ENCODE measurements around the gene CTNND2. TPM values are rescaled to one million over a fixed set of nuclear protein-coding genes. Genes with fewer than 3 reads are reported as not detected.

The CTNND2 gene
- total RNA-seq, 1 experiment from 2014 or later: not detected

DNA sequence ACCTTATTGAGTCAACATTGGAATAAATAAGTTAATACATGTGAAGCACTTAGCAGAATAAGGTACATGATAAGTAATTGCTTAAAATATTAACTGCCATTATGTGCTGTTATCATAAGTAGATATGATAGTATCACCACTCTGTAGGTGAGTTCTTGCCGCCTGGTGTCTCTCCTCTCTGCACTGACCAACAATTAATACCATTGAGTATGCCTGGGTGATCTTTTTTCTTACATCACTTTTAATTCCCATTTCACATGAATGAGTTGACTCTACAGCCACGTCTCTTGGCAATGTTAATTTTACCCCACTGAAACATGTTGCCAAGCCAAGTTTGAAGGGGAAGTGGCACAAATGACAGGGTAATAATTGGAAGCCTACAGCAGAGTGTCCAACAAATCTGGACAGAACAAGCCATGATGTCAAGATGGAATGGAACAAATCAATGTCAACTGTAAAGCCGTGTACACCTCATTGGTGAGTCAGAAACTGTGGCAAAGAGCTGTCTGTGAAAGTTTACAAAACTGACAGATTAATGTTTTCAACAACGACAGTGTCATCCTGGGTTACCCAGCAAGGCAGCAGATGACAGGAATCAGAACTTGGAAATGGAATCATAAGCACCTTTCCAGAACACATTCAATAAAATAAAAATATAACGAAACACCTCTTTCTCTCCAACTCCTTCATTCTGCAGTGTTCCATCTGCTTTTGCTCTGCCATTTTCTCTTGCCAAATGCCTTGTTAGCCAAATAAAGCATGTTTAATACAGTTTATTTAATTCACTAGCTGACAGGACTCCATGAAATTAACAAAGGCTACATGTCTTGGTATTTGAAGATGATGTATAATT lies 330.9 kb downstream of the CTNND2 start:
- DNase-seq (ENCODE audit: low read depth in 1 of 2, low spot score in 2 of 2): no peak
- H3K27ac ChIP-seq: no peak overlapping the region
- H3K27me3 ChIP-seq (replicated peaks): no peaks in the 10 kb centered on the region
- no peak overlapping the region for H3K4me3 ChIP-seq
- no peaks in the 10 kb centered on the region for H3K9me3 ChIP-seq (replicated peaks)
- H3K36me3 ChIP-seq: no peaks in the 10 kb centered on the region
- H3K4me1 ChIP-seq (replicated peaks): no peaks in the 10 kb centered on the region

DNA sequence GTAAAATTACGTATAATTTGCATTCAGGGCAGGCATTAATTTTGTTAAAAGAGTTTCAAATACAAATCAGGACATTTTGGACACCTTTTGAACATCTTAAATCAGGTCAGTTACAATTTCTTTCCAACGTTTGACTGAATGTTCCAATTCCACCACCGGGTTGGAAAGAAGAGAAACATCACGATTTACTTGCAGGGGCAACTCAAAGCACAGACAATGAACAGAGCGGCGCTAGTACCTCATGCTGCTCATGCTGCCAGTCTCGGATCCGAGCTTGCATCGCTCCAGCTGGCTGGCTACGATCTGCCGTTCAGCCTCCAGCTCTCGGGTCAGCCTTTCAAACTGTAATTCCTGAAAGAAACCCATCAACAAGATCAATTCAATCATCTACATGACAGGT lies 339.5 kb downstream of the CTNND2 start:
- H3K9me3 ChIP-seq (replicated peaks): no peaks in the 10 kb centered on the region
- DNase-seq (ENCODE audit: low read depth in 1 of 2, low spot score in 2 of 2): no peak
- no peaks in the 10 kb centered on the region for H3K4me1 ChIP-seq (replicated peaks)
- no peak overlapping the region for H3K4me3 ChIP-seq
- no peaks in the 10 kb centered on the region for H3K36me3 ChIP-seq
- H3K27me3 ChIP-seq (replicated peaks): no peaks in the 10 kb centered on the region
- no peak overlapping the region for H3K27ac ChIP-seq

- no peak overlapping the region for H3K4me3 ChIP-seq
- H3K27me3 ChIP-seq (replicated peaks): no peaks in the 10 kb centered on the region
- H3K4me1 ChIP-seq (replicated peaks): no peaks in the 10 kb centered on the region
- no peaks in the 10 kb centered on the region for H3K36me3 ChIP-seq
- H3K27ac ChIP-seq: no peak overlapping the region
- DNase-seq (ENCODE audit: low read depth in 1 of 2, low spot score in 2 of 2): no peak
- H3K9me3 ChIP-seq (replicated peaks): no peaks in the 10 kb centered on the region
These were observed 340.4 kb downstream of the CTNND2 start for GRCh38 chr5:11563822-11564221.

DNA sequence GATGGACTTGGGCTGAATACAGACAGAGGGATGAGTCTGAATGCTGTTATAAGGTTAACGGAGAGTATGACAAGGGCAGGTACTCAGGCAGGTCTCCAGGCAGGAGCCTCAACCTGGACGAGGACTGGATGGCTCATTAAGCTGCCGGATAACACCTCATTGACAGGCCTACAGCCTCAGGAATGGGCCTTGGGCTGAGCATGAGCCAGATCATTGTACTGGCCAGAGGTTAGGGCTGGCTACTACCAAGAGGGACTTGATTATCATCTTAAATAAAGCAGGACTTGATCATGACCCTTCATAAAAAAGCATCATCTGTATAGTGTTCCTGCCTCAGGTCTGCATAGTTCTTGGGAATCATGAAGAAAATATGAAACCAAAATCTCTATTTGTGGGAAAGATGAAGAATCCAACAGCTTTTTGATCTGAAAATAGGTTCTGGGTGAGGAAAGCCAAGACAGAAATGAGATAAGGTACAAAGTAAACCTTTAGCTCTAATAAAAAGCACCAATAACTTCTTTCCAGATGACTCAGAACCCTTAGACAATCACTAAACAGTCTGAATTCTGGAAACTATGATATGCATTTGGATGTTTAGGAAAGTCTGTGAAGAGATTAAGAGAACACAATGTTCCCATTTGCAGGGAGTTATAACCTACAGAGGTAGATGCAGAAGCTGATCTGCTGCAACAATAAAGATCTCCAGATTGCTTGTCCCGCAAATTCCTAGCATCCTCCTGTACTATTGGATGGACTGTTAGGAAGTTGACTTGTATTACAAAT lies 343.1 kb downstream of the CTNND2 start:
- no peak overlapping the region for H3K27ac ChIP-seq
- H3K36me3 ChIP-seq: no peaks in the 10 kb centered on the region
- H3K4me1 ChIP-seq (replicated peaks): no peaks in the 10 kb centered on the region
- H3K27me3 ChIP-seq (replicated peaks): no peaks in the 10 kb centered on the region
- H3K9me3 ChIP-seq (replicated peaks): no peaks in the 10 kb centered on the region
- no peak for DNase-seq (ENCODE audit: low read depth in 1 of 2, low spot score in 2 of 2)
- no peak overlapping the region for H3K4me3 ChIP-seq

- Histone ChIP-seq H3K27ac (no peak overlapping the region), H3K9me3 (replicated peaks) (no peaks in the 10 kb centered on the region), H3K27me3 (replicated peaks) (peaks cover 3% of the 10 kb centered on the region; the same call in 1 of the 2 replicates), H3K4me3 (no peak overlapping the region), H3K36me3 (no peaks in the 10 kb centered on the region), H3K4me1 (replicated peaks) (no peaks in the 10 kb centered on the region)
- no peak for DNase-seq (ENCODE audit: low read depth in 1 of 2, low spot score in 2 of 2)
These were observed 347.2 kb downstream of the CTNND2 start for GRCh38 chr5:11557063-11557462.

- DNase-seq (ENCODE audit: low read depth in 1 of 2, low spot score in 2 of 2): no peak
- H3K9me3 ChIP-seq (replicated peaks): no peaks in the 10 kb centered on the region
- H3K27me3 ChIP-seq (replicated peaks): peaks cover 3% of the 10 kb centered on the region; the same call in 1 of the 2 replicates
- H3K27ac ChIP-seq: no peak overlapping the region
- H3K4me1 ChIP-seq (replicated peaks): no peaks in the 10 kb centered on the region
- H3K4me3 ChIP-seq: no peak overlapping the region
- H3K36me3 ChIP-seq: no peaks in the 10 kb centered on the region
These were observed 349.1 kb downstream of the CTNND2 start for GRCh38 chr5:11555171-11555570.

DNA sequence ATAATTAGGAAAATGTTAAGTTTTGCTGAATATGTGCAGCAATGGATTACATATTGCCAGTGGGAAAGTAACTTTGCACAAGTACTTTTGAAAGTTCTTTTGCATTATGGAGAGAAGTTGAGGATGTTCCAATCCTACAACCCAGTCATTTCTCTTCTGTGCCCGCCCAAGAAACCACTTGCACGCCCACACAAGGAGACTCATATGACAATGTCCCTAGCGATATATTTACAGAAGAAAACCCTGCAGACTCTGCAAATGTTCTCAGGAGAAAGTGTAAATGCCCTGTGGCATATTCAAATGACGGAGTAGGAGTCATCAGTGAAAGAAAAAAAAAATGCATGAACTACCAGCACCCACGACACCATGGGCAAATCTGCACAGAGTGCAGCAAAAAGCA lies 356.5 kb downstream of the CTNND2 start:
- no peaks in the 10 kb centered on the region for H3K9me3 ChIP-seq (replicated peaks)
- H3K4me3 ChIP-seq: no peak overlapping the region
- H3K27me3 ChIP-seq (replicated peaks): peaks cover 4% of the 10 kb centered on the region
- no peaks in the 10 kb centered on the region for H3K36me3 ChIP-seq
- no peak overlapping the region for H3K27ac ChIP-seq
- no peak for DNase-seq (ENCODE audit: low read depth in 1 of 2, low spot score in 2 of 2)
- H3K4me1 ChIP-seq (replicated peaks): no peaks in the 10 kb centered on the region

- DNase-seq (ENCODE audit: low read depth in 1 of 2, low spot score in 2 of 2): no peak
- no peaks in the 10 kb centered on the region for H3K4me1 ChIP-seq (replicated peaks)
- no peak overlapping the region for H3K27ac ChIP-seq
- no peak overlapping the region for H3K4me3 ChIP-seq
- peaks cover 4% of the 10 kb centered on the region; the same call in 1 of the 2 replicates for H3K27me3 ChIP-seq (replicated peaks)
- H3K9me3 ChIP-seq (replicated peaks): no peaks in the 10 kb centered on the region
- no peaks in the 10 kb centered on the region for H3K36me3 ChIP-seq
These were observed 357.1 kb downstream of the CTNND2 start for GRCh38 chr5:11547140-11547539.

DNA sequence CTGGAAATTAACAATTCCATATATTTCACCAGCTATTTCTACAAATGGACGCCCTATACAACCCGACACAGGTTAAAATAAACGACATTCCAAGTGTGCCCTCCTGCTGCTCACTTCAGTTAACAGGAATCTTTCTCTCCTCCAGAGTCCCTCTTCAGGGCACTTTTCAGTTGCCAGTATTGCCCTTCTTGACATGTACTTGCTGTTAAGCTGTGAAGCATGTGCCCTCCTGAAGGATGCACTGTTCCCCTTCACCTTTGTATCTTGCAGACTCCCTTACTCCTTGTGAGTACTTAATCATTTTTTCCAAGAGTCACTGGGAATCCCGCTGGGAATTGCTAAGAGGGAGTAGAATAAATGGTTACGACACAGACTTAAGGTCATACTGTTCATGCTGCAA lies 364.1 kb downstream of the CTNND2 start:
- no peaks in the 10 kb centered on the region for H3K9me3 ChIP-seq (replicated peaks)
- no peak for DNase-seq (ENCODE audit: low read depth in 1 of 2, low spot score in 2 of 2)
- H3K27me3 ChIP-seq (replicated peaks): peaks cover 15% of the 10 kb centered on the region
- H3K4me1 ChIP-seq (replicated peaks): no peaks in the 10 kb centered on the region
- no peak overlapping the region for H3K27ac ChIP-seq
- no peak overlapping the region for H3K4me3 ChIP-seq
- H3K36me3 ChIP-seq: no peaks in the 10 kb centered on the region

DNA sequence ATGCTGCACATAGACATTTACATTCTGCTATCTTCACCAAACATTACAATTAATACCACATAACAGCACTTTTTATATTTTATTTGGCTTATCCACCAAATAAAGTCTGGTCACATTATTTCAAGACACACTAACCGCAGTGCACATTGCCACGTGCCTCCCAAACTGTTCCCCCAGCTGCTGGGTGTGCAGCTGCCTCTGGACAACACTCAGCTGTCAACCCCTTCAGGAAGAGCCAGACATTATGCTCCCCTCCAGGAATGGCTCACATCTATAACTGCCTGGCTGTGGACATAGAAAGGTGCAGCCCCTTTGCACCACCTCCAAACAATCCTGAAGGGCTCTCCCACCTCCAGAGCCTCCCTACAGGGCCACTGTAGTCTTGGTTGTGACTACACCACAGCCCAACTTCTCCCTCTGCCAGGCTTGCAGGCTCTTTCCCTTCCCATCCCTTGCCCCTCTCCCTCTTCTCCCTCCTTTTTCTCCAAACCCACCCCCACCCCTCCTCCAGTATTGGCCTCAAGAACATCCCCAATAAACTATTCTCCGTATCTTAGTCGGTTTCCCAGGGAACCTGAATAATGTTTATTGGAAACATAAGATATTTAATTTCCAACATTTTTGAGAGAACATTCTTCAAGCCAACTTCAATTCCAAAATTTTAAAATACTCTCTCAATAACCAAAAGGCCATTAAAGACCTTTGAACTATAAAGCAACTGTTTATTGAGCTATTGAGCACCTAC lies 372.3 kb downstream of the CTNND2 start:
- no peak overlapping the region for H3K4me3 ChIP-seq
- no peaks in the 10 kb centered on the region for H3K9me3 ChIP-seq (replicated peaks)
- no peaks in the 10 kb centered on the region for H3K36me3 ChIP-seq
- H3K27me3 ChIP-seq (replicated peaks): 0 out of 2 replicates have a peak, but pooled peaks cover 11% of the 10 kb centered on the region
- DNase-seq (ENCODE audit: low read depth in 1 of 2, low spot score in 2 of 2): no peak
- H3K4me1 ChIP-seq (replicated peaks): no peaks in the 10 kb centered on the region
- H3K27ac ChIP-seq: no peak overlapping the region

DNA sequence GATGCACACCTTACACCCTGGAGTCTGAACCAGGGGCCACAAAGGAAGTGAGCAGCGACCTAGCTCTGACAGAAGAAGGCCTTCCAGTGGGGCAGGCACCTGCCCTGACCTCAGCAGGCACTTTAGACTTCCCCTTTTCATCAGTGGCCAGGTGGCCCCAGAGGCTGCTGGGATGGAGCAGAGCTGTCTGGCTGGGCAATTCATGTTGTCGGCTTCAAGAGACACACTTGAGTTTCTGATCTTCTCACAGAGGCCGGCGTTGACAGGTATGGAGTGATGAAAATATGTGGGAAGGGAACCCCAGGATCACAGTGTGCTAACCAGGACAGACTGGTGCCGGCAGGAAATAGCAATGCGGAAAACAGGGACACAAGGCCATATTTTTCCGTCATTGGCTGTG lies 375.5 kb downstream of the CTNND2 start:
- Histone ChIP-seq H3K27me3 (replicated peaks) (0 out of 2 replicates have a peak, but pooled peaks cover 7% of the 10 kb centered on the region), H3K4me3 (no peak overlapping the region), H3K4me1 (replicated peaks) (no peaks in the 10 kb centered on the region), H3K36me3 (no peaks in the 10 kb centered on the region), H3K9me3 (replicated peaks) (no peaks in the 10 kb centered on the region), H3K27ac (no peak overlapping the region)
- DNase-seq (ENCODE audit: low read depth in 1 of 2, low spot score in 2 of 2): no peak

GRCh38 chr5:11527652-11528349 lies 376.4 kb downstream of the CTNND2 start:
- Histone ChIP-seq H3K4me3 (no peak overlapping the region), H3K27ac (no peak overlapping the region), H3K36me3 (no peaks in the 10 kb centered on the region), H3K4me1 (replicated peaks) (no peaks in the 10 kb centered on the region), H3K9me3 (replicated peaks) (no peaks in the 10 kb centered on the region), H3K27me3 (replicated peaks) (0 out of 2 replicates have a peak, but pooled peaks cover 7% of the 10 kb centered on the region)
- no peak for DNase-seq (ENCODE audit: low read depth in 1 of 2, low spot score in 2 of 2)

GRCh38 chr5:11525020-11525419 lies 379.2 kb downstream of the CTNND2 start:
- Histone ChIP-seq H3K27ac (no peak overlapping the region), H3K4me3 (no peak overlapping the region), H3K9me3 (replicated peaks) (no peaks in the 10 kb centered on the region), H3K36me3 (no peaks in the 10 kb centered on the region), H3K27me3 (replicated peaks) (0 out of 2 replicates have a peak, but pooled peaks cover 7% of the 10 kb centered on the region), H3K4me1 (replicated peaks) (no peaks in the 10 kb centered on the region)
- DNase-seq (ENCODE audit: low read depth in 1 of 2, low spot score in 2 of 2): no peak

Data from SJSA1 (cell line).